A673 (cell line): Measurements from ENCODE around the gene NEGR1.

Experiments used
- CTCF ChIP-seq: fragments of 300-800, 200-600 bp; sonication (generic); conservative IDR thresholded peaks from 2 replicates; pipeline ENCODE4 v1.5.1; 2017; ENCODE audit warnings: low read depth, mild to moderate bottlenecking, antibody characterized with exemption, low read length, moderate library complexity, mixed read lengths
- EZH2 ChIP-seq: fragments of 200-600 bp; sonication (generic); IDR thresholded peaks from 2 replicates; pipeline ENCODE4 v1.6.1; 2017; ENCODE audit warnings: borderline replicate concordance, low read depth, mild to moderate bottlenecking, mixed read lengths, antibody characterized with exemption, low read length; ENCODE audit not compliant: poor library complexity, severe bottlenecking

DNA sequence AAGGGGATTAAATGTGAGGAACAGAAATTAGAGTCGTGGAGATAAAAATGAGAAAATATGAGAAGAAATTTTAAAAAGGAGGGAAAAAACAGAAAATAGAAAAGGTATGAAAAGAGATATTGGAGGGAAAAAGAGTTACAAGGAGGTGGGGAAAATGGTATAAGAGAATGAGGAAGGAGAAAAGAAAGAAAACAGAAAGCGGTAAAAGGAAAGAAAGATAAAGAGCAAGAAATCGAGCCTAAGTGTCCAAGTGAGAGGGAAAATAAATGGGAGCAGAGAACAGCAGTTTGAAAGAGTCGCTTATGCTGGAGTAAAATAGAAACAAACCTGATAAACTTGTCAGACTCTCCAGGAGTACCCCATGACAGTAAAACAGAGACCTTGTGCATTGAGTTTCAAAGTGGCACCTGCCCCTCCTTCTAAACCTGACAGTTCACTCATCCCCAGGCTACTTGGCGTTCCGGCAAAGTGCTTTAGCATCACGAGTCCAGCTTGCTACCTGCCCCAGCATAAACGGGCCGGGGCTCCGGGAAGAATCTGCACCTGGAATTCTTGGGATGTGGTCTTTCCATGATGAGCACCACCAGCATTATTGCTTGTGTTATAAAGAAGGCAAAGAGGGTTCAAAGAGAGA, 585 bp downstream of the NEGR1 start:
- TF ChIP-seq CTCF (no peak), EZH2 (no peak)
